CD14-positive monocyte (primary cell): Measurements from ENCODE around the gene BMP7. TPM values are rescaled to one million over a fixed set of nuclear protein-coding genes. Genes with fewer than 3 reads are reported as not detected.

Experiments used
- DNase-seq, 3 donors: peaks; one replicate each; pipeline ENCODE4 v3.0.0-alpha.2; 2011 to 2022
- H2AFZ ChIP-seq: 2 replicates; pipeline ENCODE4 v1.6.0; 2012; ENCODE audit warnings: mild to moderate bottlenecking, low read depth, low read length, inconsistent platforms; ENCODE audit not compliant: insufficient read depth, poor library complexity, severe bottlenecking
- H3K27ac ChIP-seq, 2 donors: 1 replicate in 1 of 2; 2 replicates in 1 of 2; pipeline ENCODE4 v1.5.1; 2012 to 2013; ENCODE audit warnings: low read length in 2 of 2, control low read depth in 1 of 2, inconsistent platforms in 1 of 2, low read depth in 1 of 2, mild to moderate bottlenecking in 1 of 2
- H3K27me3 ChIP-seq, 2 donors: one replicate each; pipeline versions ENCODE4 v1.6.0 to v1.6.1; 2011 to 2013; ENCODE audit warnings: low read length in 2 of 2; ENCODE audit not compliant: control insufficient read depth in 2 of 2, insufficient read depth in 2 of 2
- H3K36me3 ChIP-seq, 2 donors: replicated peaks in 1 of 2; 1 replicate in 1 of 2; 2 replicates in 1 of 2; pipeline versions ENCODE4 v1.5.1 to v1.6.1; 2012 to 2013; ENCODE audit warnings: low read length in 2 of 2, control low read depth in 1 of 2, inconsistent platforms in 1 of 2, mild to moderate bottlenecking in 1 of 2; ENCODE audit not compliant: insufficient read depth in 2 of 2, control insufficient read depth in 1 of 2
- H3K4me1 ChIP-seq, 2 donors: 1 replicate in 1 of 2; 2 replicates in 1 of 2; pipeline versions ENCODE4 v1.5.1 to v1.6.1; 2012 to 2013; ENCODE audit warnings: low read length in 2 of 2, control low read depth in 1 of 2, inconsistent platforms in 1 of 2, mild to moderate bottlenecking in 1 of 2, moderate library complexity in 1 of 2; ENCODE audit not compliant: insufficient read depth in 2 of 2, control insufficient read depth in 1 of 2
- H3K4me2 ChIP-seq: replicated peaks from 2 replicates; pipeline ENCODE3; 2012; ENCODE audit warnings: low read length, moderate library complexity, mild to moderate bottlenecking; ENCODE audit not compliant: poor library complexity, severe bottlenecking; ENCODE audit errors: extremely low read depth
- H3K4me3 ChIP-seq, 3 experiments: fragments of 200-600 bp in 1 of 3; sonication (generic) in 1 of 3; replicated peaks in 1 of 3; 1 replicate in 2 of 3; 2 replicates in 1 of 3; pipeline ENCODE4 v1.5.1; 2011 to 2013; ENCODE audit warnings: low read length in 3 of 3, mild to moderate bottlenecking in 3 of 3, control low read depth in 2 of 3, low read depth in 2 of 3, inconsistent platforms in 1 of 3, moderate library complexity in 1 of 3
- H3K79me2 ChIP-seq: 2 replicates; pipeline ENCODE4 v1.6.0; 2012; ENCODE audit warnings: mild to moderate bottlenecking, control low read depth, inconsistent platforms, low read length, moderate library complexity; ENCODE audit not compliant: insufficient read depth
- H3K9ac ChIP-seq: 2 replicates; pipeline ENCODE4 v1.6.0; 2017; ENCODE audit warnings: low read length, mild to moderate bottlenecking; ENCODE audit not compliant: insufficient read depth, poor library complexity, severe bottlenecking
- H3K9me3 ChIP-seq, 2 donors: replicated peaks in 1 of 2; 1 replicate in 1 of 2; 2 replicates in 1 of 2; pipeline versions ENCODE4 v1.5.1 to v1.6.1; 2012 to 2013; ENCODE audit warnings: low read length in 2 of 2, control low read depth in 1 of 2; ENCODE audit not compliant: control insufficient read depth in 1 of 2, insufficient read depth in 1 of 2
- H4K20me1 ChIP-seq: 2 replicates; pipeline ENCODE4 v1.6.0; 2012; ENCODE audit warnings: mild to moderate bottlenecking, low read length, control low read depth, moderate library complexity; ENCODE audit not compliant: insufficient read depth
- H3K27ac Mint-ChIP-seq, 7 donors: one replicate each; pipeline ENCODE4 v1.8.0; 2020; ENCODE audit warnings: mild to moderate bottlenecking in 7 of 7, mixed read lengths in 7 of 7, moderate library complexity in 6 of 7, inconsistent platforms in 2 of 7
- H3K27me3 Mint-ChIP-seq, 3 donors: one replicate each; pipeline ENCODE4 v1.8.0; 2021 to 2022; ENCODE audit warnings: low read depth in 3 of 3, mild to moderate bottlenecking in 3 of 3, mixed read lengths in 3 of 3, moderate library complexity in 3 of 3, inconsistent platforms in 1 of 3
- H3K36me3 Mint-ChIP-seq, 2 donors: one replicate each; pipeline ENCODE4 v1.8.0; 2020; ENCODE audit warnings: mixed read lengths in 2 of 2, inconsistent platforms in 1 of 2, mild to moderate bottlenecking in 1 of 2
- H3K4me1 Mint-ChIP-seq: one replicate; pipeline ENCODE4 v1.8.0; 2020; ENCODE audit warnings: mild to moderate bottlenecking, mixed read lengths
- H3K4me3 Mint-ChIP-seq, 2 donors: one replicate each; pipeline ENCODE4 v1.8.0; 2020; ENCODE audit warnings: mild to moderate bottlenecking in 2 of 2, mixed read lengths in 2 of 2, moderate library complexity in 1 of 2
- H3K9me3 Mint-ChIP-seq, 7 donors: one replicate each; pipeline ENCODE4 v1.8.0; 2020 to 2022; ENCODE audit warnings: mixed read lengths in 7 of 7, mild to moderate bottlenecking in 6 of 7, moderate library complexity in 6 of 7, inconsistent platforms in 2 of 7
- WGBS: methylation state at CpG from one replicate; pipeline ENCODE4 v1.1.5; 2013; ENCODE audit warnings: missing lambda C conversion rate; ENCODE audit not compliant: insufficient coverage; 5-methylcytosine and 5-hydroxymethylcytosine counted together
- intact Hi-C, 2 donors: fragments of 100-400 bp; cut with micrococcal nuclease; formaldehyde crosslinking; loops; one replicate each; pipeline versions ENCODE4 v1.15.0 to v1.15.1; 2023
- polyA plus RNA-seq, 3 donors: library from polyadenylated mRNA; depleted of rRNA in 1 of 3; unstranded in 2 of 3; stranded (reverse) in 1 of 3; fragments of 300-500 nt in 2 of 3; fragments of >200 nt in 1 of 3; fragmentation: Illumina TruSeq in 2 of 3; gene quantifications; 1 replicate in 2 of 3; 2 replicates in 1 of 3; pipeline ENCODE4 v1.2.3, GENCODE V29; 2012 to 2021
- TF ChIP-seq, protein P1 (sequence below): fragments of 200-600 bp; IDR thresholded peaks from one replicate; pipeline ENCODE4 v1.8.0; 2022; ENCODE audit warnings: antibody characterized with exemption, mild to moderate bottlenecking

Gene BMP7
- polyA plus RNA-seq, 3 donors: not detected

DNA sequence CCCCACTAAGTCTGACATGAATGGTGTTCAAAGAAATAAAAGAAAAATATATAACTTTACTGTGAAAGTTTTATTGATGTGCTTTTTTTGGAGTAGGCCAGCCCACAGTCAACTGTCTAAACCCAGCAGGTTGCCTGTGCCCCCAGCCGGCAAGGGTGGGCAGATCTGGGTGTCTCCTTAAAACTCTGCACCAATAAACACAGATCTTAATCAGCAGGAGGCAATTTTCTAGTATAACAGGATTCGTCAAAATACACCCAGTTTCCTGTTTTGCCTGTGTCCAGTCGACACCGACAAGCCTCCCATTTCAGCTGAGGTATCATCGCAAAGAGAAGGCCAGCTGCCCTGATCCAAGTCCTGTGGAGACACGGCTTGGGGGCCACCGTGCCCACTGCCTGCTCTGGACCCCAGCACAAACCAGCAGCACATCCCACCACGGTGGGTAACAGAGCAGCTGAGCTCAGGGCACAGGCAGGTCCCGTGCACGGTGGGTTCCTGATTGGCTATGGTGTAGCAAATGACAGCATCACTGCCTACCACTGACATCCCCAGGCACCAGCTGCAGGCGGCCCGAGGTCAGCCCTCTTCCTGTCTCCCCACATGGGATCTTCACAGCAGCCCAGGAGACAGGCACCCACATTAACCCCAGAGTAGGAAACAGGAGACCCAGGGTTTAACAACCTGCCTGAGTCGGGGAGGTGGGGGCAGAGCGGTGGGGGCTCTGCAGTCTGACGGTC is 15.7 kb downstream of the BMP7 start:
- no peaks in the 10 kb centered on the region for H4K20me1 ChIP-seq
- no peak overlapping the region for H3K27ac ChIP-seq
- H3K36me3 ChIP-seq: no peaks in the 10 kb centered on the region
- no peak for DNase-seq
- H3K79me2 ChIP-seq: no peaks in the 10 kb centered on the region
- no peaks in the 10 kb centered on the region for H3K36me3 Mint-ChIP-seq
- peaks cover 0 to 10% of the 10 kb centered on the region in 2 donors for H3K27me3 ChIP-seq
- H3K4me1 ChIP-seq: no peaks in the 10 kb centered on the region
- H3K4me3 ChIP-seq: no peak overlapping the region
- intact Hi-C loops: no loop called here
- H3K4me1 Mint-ChIP-seq: no peaks in the 10 kb centered on the region
- peaks cover 0 to 4% (median 0%) of the 10 kb centered on the region in 7 donors for H3K9me3 Mint-ChIP-seq
- no peak overlapping the region for H3K27ac Mint-ChIP-seq
- H2AFZ ChIP-seq: no peak overlapping the region
- TF ChIP-seq, protein P1, sequence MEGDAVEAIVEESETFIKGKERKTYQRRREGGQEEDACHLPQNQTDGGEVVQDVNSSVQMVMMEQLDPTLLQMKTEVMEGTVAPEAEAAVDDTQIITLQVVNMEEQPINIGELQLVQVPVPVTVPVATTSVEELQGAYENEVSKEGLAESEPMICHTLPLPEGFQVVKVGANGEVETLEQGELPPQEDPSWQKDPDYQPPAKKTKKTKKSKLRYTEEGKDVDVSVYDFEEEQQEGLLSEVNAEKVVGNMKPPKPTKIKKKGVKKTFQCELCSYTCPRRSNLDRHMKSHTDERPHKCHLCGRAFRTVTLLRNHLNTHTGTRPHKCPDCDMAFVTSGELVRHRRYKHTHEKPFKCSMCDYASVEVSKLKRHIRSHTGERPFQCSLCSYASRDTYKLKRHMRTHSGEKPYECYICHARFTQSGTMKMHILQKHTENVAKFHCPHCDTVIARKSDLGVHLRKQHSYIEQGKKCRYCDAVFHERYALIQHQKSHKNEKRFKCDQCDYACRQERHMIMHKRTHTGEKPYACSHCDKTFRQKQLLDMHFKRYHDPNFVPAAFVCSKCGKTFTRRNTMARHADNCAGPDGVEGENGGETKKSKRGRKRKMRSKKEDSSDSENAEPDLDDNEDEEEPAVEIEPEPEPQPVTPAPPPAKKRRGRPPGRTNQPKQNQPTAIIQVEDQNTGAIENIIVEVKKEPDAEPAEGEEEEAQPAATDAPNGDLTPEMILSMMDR: no peak
- H3K27me3 Mint-ChIP-seq: peaks cover 13 to 44% (median 20%) of the 10 kb centered on the region in 3 donors
- H3K9ac ChIP-seq: no peak overlapping the region
- 13% methylated on average over 10 of the region's 15 CpGs for WGBS
- H3K4me2 ChIP-seq: no peak overlapping the region
- H3K4me3 Mint-ChIP-seq: peak overlapping the region in 1 of 2 donors; percentile 32
- no peaks in the 10 kb centered on the region for H3K9me3 ChIP-seq

DNA sequence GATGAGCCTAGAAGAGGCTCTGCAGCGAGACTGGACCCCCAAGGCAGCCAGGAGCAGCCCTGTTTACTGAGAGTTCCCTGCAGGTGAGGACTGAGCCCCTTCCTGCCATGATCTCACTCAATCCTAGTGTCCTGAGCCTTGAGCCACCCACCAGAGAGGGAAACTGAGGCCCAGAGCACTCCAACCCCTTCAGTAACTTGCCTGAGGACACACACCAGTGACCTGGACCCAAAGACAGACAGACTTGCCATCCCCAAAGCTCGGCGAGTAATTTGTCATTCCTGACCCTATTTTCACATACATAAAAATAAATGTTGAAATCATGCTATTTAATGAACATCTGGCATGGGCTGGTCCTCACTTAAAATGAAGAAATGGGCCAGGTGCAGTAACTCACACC is 16.7 kb downstream of the BMP7 start:
- H3K4me1 ChIP-seq: no peaks in the 10 kb centered on the region
- no peak overlapping the region for H3K9ac ChIP-seq
- no peaks in the 10 kb centered on the region for H3K79me2 ChIP-seq
- Mint-ChIP-seq H3K9me3 (peaks cover 0 to 4% (median 0%) of the 10 kb centered on the region in 7 donors), H3K27ac (peak overlapping the region in 1 of 7 donors; percentile 57), H3K36me3 (no peaks in the 10 kb centered on the region), H3K4me3 (no peak overlapping the region), H3K27me3 (peaks cover 13 to 39% (median 24%) of the 10 kb centered on the region in 3 donors), H3K4me1 (no peaks in the 10 kb centered on the region)
- WGBS: 100% methylated on average over 1 of the region's 3 CpGs
- TF ChIP-seq, protein P1: no peak
- H3K27ac ChIP-seq: no peak overlapping the region
- no peaks in the 10 kb centered on the region for H3K36me3 ChIP-seq
- no peak for DNase-seq
- no peak overlapping the region for H2AFZ ChIP-seq
- H4K20me1 ChIP-seq: no peaks in the 10 kb centered on the region
- H3K27me3 ChIP-seq: peaks cover 0 to 10% of the 10 kb centered on the region in 2 donors
- intact Hi-C loops: no loop called here
- H3K4me3 ChIP-seq: no peak overlapping the region
- no peaks in the 10 kb centered on the region for H3K9me3 ChIP-seq
- no peak overlapping the region for H3K4me2 ChIP-seq
